HEK293 (cell line): ENCODE data around the gene SHCBP1L.

Source experiments
- ZNF324 ChIP-seq: fragments of 450-650 bp; formaldehyde crosslinking; IDR thresholded peaks from 2 replicates; pipeline ENCODE4 v1.5.1; 2016; ENCODE audit warnings: missing biosample characterization, missing genetic modification characterization
- TF ChIP-seq, protein P1 (sequence below): fragments of 450-650 bp; formaldehyde crosslinking; IDR thresholded peaks from 2 replicates; pipeline ENCODE4 v1.5.1; 2016; ENCODE audit warnings: missing biosample characterization, missing genetic modification characterization

DNA sequence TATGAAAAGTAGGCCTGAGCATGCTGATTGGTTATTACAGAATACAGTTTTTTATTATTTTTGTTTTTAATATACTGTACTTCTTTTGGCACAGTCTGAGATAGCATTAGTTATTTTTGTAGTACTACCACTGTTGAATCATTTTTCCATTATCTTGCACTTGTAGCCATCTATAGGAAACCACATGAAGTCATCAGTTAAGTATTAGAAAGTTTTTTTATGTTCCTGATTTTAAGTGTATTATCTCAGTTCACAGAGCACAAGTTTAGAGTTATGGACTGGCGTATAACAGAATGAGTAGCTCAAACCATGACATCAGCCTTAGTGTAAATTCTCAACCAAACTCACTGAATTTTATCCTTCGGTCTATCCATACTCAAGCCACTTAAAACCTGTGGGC, 91.0 kb downstream of the SHCBP1L start:
- TF ChIP-seq, protein P1, sequence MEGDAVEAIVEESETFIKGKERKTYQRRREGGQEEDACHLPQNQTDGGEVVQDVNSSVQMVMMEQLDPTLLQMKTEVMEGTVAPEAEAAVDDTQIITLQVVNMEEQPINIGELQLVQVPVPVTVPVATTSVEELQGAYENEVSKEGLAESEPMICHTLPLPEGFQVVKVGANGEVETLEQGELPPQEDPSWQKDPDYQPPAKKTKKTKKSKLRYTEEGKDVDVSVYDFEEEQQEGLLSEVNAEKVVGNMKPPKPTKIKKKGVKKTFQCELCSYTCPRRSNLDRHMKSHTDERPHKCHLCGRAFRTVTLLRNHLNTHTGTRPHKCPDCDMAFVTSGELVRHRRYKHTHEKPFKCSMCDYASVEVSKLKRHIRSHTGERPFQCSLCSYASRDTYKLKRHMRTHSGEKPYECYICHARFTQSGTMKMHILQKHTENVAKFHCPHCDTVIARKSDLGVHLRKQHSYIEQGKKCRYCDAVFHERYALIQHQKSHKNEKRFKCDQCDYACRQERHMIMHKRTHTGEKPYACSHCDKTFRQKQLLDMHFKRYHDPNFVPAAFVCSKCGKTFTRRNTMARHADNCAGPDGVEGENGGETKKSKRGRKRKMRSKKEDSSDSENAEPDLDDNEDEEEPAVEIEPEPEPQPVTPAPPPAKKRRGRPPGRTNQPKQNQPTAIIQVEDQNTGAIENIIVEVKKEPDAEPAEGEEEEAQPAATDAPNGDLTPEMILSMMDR (tag by site-specific recombination), result no peak
- TF ChIP-seq ZNF324, result no peak
